Stomach smooth muscle (tissue), 2 donors: Measurements from ENCODE around the gene CD248.

Experiments
- H3K27ac ChIP-seq: one replicate; pipeline ENCODE4 v1.7.0; 2013; ENCODE audit warnings: mild to moderate bottlenecking, low read length, inconsistent platforms
- H3K27me3 ChIP-seq, 2 donors: one replicate each; pipeline ENCODE4 v1.7.0; 2013; ENCODE audit warnings: low read length in 2 of 2; ENCODE audit not compliant: insufficient read depth in 2 of 2, control insufficient read depth in 1 of 2
- H3K36me3 ChIP-seq, 2 donors: one replicate each; pipeline ENCODE4 v1.7.0; 2013; ENCODE audit warnings: low read length in 2 of 2; ENCODE audit not compliant: control insufficient read depth in 2 of 2, insufficient read depth in 2 of 2
- H3K4me1 ChIP-seq: one replicate; pipeline ENCODE4 v1.7.0; 2013; ENCODE audit warnings: low read length; ENCODE audit not compliant: control insufficient read depth, insufficient read depth
- H3K4me3 ChIP-seq, 2 donors: one replicate each; pipeline ENCODE4 v1.7.0; 2013; ENCODE audit warnings: low read length in 2 of 2
- H3K9ac ChIP-seq, 2 donors: one replicate each; pipeline ENCODE4 v1.7.0; 2013; ENCODE audit warnings: low read length in 2 of 2, mild to moderate bottlenecking in 1 of 2
- H3K9me3 ChIP-seq, 2 donors: one replicate each; pipeline ENCODE4 v1.7.0; 2013; ENCODE audit warnings: low read length in 2 of 2; ENCODE audit not compliant: control insufficient read depth in 2 of 2
- donor health status: healthy.
- donor health status: Pancreatic carcinoma.

The CD248 gene

DNA sequence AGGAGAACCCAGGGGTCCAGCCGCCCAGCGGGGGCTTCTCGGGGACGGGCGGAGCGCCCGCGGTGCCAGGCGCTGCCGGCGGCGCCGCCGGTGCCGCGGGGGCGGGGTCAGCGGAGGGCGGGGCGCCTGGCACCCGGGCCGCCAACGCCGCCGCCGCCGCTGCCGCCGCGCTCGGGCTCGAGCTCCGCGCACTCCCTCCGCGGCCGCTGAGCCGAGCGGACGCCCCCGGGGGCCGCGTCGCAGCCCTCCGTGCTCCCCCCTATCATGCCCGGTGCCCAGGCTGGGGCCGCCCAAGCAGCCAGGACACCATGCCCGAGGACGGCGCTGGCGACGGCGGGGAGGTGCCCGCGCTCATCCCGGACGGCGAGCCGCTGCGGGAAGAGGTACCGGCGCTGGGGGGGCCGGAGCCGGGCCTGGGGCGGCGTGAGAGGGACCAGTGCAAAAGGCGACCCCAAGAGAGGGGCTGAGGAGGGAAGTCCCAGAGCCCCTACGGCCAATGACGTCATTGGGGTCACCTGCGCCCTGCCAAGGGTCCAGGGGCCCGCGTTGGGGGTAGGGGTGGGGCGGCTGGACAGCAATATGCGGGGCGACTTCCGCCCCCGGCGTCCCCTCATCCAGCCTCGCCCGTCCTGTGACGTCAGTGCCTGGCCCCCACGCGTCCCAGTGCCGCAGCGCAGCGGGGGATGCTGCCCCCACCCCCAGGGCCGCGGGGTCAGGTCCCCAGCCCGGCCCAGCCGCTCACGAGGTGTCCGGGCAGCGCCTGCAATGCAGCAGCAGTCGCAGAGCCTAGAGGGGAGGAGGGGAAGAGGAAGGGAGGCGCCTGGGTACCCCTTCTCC lies 24.9 kb downstream of the CD248 start, which contains the start of gene TMEM151A:
TMEM151A (plus strand) TSS at position 189 of the 837 bp plus-strand sequence; CDS start at position 309, 120 bp downstream.
- no peak within 1 kb of the TSS for H3K27ac ChIP-seq
- peaks cover 0 to under 1% of the 10 kb centered on the region in 2 donors for H3K36me3 ChIP-seq
- H3K27me3 ChIP-seq: peaks cover 20 to 35% of the 10 kb centered on the region in 2 donors
- no peaks in the 10 kb centered on the region for H3K9me3 ChIP-seq
- H3K9ac ChIP-seq: no peak within 1 kb of the TSS
- peaks cover 35% of the 10 kb centered on the region for H3K4me1 ChIP-seq
- peak within 1 kb of the TSS in 1 of 2 donors; percentile 63 for H3K4me3 ChIP-seq

DNA sequence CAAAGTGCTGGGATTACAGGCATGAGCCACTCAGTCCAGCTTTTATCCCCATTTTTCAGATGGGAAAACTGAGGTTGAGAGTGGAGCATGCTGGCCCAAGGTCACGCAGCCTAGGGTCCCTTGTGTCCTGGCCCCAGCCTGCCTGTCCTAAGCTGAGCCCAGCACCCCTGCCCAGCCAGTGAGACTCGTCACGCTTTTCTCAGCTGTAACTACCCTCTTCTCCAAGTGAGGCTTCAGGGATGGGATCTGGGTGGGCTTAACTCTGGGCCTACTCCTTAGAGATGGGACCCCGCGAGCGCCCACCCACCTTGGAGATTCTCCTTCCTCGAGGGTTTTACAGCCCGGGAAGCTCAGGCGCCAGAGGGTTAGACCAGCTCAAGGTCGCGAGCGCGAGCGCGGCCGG lies 25.5 kb downstream of the CD248 start:
- H3K4me3 ChIP-seq: peak overlapping the region in 1 of 2 donors; percentile 44
- no peaks in the 10 kb centered on the region for H3K9me3 ChIP-seq
- peaks cover 40% of the 10 kb centered on the region for H3K4me1 ChIP-seq
- no peak overlapping the region for H3K9ac ChIP-seq
- peaks cover 0 to 4% of the 10 kb centered on the region in 2 donors for H3K36me3 ChIP-seq
- H3K27ac ChIP-seq: no peak overlapping the region
- H3K27me3 ChIP-seq: peaks cover 20 to 30% of the 10 kb centered on the region in 2 donors

DNA sequence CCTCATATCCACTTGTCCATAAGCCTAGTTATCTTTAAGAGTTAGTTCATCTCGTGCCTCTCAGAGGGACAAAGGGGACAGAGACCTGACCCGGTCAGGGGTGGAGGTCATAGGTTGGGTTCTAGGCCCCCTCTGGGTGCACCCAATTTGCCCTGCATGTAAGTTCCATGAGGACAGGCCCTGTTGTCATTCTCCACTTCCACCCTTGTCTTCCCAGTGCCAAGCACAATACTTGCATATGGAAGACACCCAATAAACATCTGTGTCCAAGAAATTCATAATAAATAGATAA lies 26.6 kb downstream of the CD248 start:
- H3K4me1 ChIP-seq: peaks cover 45% of the 10 kb centered on the region
- peaks cover 18 to 30% of the 10 kb centered on the region in 2 donors for H3K27me3 ChIP-seq
- peak overlapping the region in 1 of 2 donors; percentile 92 for H3K4me3 ChIP-seq
- no peaks in the 10 kb centered on the region for H3K9me3 ChIP-seq
- H3K36me3 ChIP-seq: peaks cover 0 to 4% of the 10 kb centered on the region in 2 donors
- H3K27ac ChIP-seq: no peak overlapping the region
- H3K9ac ChIP-seq: no peak overlapping the region

DNA sequence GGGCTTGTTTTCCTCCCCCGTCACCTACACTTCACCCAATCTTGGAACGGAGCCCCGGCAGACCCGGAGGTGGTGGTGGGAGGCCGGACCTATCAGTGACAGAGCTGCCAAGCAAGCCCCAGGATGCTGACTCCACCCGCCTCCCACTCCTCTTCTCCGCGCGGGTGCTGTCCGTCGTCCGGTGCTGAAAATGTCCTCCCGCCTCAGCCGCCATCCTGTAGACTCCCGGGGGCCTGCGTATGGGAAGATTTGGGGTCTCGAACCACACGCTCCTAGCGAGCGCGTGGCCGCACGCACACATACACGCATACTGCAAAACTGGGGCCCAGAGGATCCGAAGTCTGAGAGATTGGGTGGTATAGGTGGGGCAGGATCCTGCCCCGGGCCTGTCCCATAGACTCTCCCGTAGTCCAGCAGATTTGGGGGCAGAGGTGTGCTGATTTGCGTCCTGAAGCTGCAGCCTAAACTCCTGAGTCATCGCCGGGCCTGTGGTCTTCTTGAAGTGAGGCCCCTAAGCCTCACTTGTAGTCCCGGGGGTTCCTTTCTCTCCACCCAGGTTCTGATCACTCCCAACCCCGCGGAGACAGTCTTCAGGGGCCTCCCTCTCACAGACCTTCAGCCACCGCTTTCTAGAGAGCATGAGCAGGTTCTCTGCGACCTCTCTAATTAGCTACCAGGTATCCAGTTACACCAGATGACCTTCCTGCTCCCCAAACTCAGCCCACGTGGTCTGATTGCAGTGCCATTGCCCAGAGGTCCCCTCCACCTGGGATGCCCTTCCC lies 27.1 kb downstream of the CD248 start:
- peak overlapping the region; percentile 88 to 92 for H3K4me3 ChIP-seq
- H3K27me3 ChIP-seq: peaks cover 18 to 30% of the 10 kb centered on the region in 2 donors
- H3K9ac ChIP-seq: peak overlapping the region; percentile 68 to 83
- H3K4me1 ChIP-seq: peaks cover 48% of the 10 kb centered on the region
- peaks cover 0 to 4% of the 10 kb centered on the region in 2 donors for H3K36me3 ChIP-seq
- H3K9me3 ChIP-seq: no peaks in the 10 kb centered on the region
- peak overlapping the region; percentile 88 for H3K27ac ChIP-seq

DNA sequence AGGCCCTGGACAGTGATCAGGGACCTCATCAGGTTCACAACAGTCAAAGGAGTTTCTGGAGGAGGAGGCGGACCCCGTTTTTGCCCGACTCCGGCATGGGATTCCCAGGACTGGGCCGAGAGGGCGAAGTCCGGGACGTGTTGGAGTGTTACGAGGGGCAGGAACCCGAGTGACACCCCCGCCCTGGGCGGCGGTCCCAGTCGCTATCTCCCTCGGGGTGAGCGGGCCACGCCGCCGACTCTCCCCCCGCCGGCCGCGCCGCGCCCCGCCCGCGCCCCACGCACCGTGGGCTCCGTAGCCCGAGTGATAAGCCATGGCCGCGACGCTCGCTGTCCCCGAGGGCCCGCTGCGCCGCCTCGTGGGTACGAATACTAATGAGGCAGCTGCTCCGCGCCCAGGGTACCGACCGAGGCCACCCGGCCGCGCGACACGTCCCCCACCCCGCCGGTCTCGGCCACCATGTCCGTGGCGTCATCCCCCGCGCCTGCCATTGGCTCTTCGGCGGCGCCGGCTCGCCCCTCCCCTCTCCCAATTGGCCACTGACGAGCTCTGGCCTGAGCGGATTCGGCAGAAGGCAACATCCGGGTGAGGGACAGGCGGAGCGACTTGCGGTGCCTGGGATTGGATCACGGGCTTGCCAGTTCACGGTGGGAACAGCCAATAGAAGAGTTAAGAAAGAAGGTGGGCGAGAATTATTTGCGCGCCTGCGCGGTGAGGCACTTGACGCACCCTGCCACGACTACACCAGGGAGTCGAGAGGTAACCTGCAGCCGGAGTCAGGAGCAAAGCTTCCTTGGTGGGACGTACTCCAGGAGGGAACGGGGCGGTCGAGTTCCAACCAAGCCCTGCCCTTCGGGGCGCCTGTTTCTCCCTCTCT lies 27.9 kb downstream of the CD248 start, which contains the start of gene YIF1A:
YIF1A (minus strand) TSS at position 473 of the 877 bp plus-strand sequence; CDS start at position 315, 158 bp downstream.
- H3K36me3 ChIP-seq: peaks cover 0 to 8% of the 10 kb centered on the region in 2 donors
- no peaks in the 10 kb centered on the region for H3K9me3 ChIP-seq
- peak within 1 kb of the TSS; percentile 88 for H3K27ac ChIP-seq
- H3K27me3 ChIP-seq: peaks cover 15 to 25% of the 10 kb centered on the region in 2 donors
- peak within 1 kb of the TSS; percentile 89 to 95 for H3K9ac ChIP-seq
- H3K4me1 ChIP-seq: peaks cover 48% of the 10 kb centered on the region
- H3K4me3 ChIP-seq: peak within 1 kb of the TSS; percentile 91 to 92

DNA sequence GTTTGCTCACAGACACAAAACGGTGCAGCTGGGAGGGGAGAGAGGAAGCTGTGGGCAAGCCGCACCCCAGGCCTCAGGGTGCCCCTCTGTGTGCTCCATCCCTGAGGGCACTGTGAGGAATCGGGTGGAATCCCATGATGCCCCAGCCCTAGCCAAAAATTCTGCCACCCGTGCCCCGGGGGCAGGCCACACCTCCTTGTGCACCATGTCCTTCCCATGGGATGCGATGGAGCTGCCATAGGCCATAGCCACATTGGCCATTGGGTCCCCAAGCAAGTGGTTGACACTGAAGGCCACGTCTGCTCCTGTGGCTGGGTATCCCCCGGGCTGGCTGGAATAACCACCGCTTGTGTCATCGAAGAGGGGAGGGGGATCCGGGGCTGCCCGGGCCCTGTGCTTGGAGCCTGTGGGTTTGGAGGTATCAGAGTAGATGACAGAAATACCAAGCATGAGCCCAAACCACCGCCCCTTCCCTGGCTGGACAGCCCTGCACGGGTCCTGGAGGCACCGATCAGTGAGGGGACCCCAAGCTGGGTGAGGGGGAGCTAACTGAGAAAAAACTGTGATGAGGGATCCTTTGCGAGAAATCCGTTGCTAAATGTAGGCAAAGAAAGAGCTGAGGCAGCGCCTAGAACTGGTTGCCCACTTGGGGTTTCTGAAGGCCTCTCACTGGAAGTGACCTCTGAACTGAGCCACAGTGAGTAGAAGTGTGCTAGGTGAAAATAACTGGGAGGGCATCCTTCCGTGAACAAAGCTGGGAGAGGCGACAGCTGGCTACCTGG lies 28.8 kb downstream of the CD248 start:
- Histone ChIP-seq H3K9ac (peak overlapping the region; percentile 89 to 95), H3K4me3 (peak overlapping the region; percentile 91 to 92), H3K9me3 (no peaks in the 10 kb centered on the region), H3K4me1 (peaks cover 48% of the 10 kb centered on the region), H3K27ac (peak overlapping the region; percentile 88), H3K36me3 (peaks cover 0 to 8% of the 10 kb centered on the region in 2 donors), H3K27me3 (peaks cover 8 to 16% of the 10 kb centered on the region in 2 donors)

DNA sequence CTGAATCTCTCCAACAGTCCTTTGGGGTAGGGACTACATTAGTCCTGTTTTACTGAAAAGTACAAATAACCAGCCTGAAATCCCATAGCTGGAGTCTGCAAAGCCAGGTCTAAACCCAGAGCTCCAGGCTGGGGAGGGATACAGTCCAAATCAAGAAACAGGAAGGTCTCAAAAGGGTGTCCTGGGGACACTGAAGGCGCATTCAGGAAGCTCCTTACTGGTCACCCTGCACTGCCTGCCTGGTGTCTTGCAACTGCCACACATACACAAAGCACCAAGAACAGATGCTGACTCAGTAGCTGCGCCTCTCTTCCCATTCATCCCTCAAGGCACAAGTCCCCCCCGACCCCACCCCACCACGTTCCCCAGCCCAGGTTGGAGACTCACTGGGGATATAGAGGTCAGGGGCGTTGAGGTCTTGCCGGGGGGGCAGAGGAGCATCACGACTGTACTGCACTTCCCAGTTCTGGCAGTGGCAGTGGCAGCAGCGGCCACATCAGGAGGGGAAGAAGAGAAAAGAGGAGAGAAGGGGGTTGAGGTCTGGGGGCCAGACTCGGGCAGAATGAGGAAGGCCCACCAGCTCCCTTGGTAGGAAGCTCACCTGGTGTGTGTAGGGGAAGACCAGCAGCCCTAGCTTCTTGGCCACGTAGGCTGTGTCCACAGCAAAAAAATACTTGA lies 29.5 kb downstream of the CD248 start:
- peaks cover 1 to 9% of the 10 kb centered on the region in 2 donors for H3K27me3 ChIP-seq
- H3K9me3 ChIP-seq: no peaks in the 10 kb centered on the region
- H3K4me3 ChIP-seq: no peak overlapping the region
- no peak overlapping the region for H3K27ac ChIP-seq
- peaks cover 49% of the 10 kb centered on the region for H3K4me1 ChIP-seq
- no peak overlapping the region for H3K9ac ChIP-seq
- H3K36me3 ChIP-seq: peaks cover 0 to 8% of the 10 kb centered on the region in 2 donors

DNA sequence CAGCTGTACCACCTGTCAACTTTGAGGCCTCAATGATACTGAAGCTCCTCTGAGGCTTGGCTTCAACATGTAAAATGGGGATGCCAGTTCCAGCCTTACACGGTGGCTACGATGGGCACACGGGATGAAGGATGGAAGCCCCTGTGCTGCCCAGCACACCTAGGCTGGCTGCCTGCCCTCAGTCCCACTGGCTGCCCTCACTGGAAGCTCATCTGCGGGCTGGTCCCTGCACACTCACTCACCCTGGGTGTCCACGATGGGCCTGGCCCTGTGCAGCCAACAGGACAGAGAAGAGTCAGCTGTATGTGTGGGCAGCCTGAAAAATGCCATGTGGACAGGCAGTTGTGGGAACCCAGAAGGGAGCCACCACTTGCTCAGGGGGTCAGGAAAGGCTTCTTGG lies 30.1 kb downstream of the CD248 start:
- Histone ChIP-seq H3K27me3 (peaks cover 0 to 6% of the 10 kb centered on the region in 2 donors), H3K4me3 (no peak overlapping the region), H3K9me3 (no peaks in the 10 kb centered on the region), H3K36me3 (peaks cover 0 to 8% of the 10 kb centered on the region in 2 donors), H3K9ac (no peak overlapping the region), H3K27ac (no peak overlapping the region), H3K4me1 (peaks cover 45% of the 10 kb centered on the region)

DNA sequence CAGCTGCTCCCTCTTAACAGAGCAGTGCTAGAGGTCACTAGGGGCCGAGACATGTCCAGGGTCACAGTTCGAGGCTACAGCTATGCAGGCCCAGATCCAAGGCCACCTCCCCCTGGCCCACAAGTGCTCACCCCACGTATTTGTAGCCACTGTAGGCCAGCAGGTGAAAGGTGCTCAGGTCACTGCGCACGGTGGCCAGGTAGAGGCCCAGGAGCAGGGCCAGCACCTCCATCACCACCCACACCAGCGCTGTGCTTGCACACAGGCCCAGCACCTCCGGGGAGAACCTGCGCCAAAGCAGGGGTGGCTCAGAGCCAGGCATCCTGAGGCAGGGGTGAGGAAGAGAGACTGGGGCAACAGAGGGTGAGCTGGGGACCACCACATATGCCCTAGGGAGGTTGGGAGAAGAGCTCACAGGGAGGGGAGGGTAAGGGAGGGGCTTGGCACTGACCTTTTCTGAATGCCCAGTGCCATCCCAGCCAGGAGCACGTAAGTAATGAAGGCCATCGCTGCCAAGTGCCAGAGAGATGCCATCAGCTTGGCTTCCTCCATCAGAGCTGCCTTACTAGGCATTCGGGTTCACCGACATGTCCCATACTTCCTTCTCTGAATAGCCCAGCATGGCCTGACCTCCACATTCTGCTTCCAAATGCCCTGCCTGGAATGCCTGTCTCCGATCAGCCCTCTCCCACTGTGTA lies 31.4 kb downstream of the CD248 start:
- peaks cover 0 to 8% of the 10 kb centered on the region in 2 donors for H3K36me3 ChIP-seq
- H3K9me3 ChIP-seq: no peaks in the 10 kb centered on the region
- H3K9ac ChIP-seq: peak overlapping the region in 1 of 2 donors; percentile 21
- H3K27me3 ChIP-seq: peaks cover 0 to 4% of the 10 kb centered on the region in 2 donors
- peaks cover 45% of the 10 kb centered on the region for H3K4me1 ChIP-seq
- H3K27ac ChIP-seq: no peak overlapping the region
- H3K4me3 ChIP-seq: no peak overlapping the region
